ENCODE results near the gene ZNF454. TPM values are rescaled to one million over a fixed set of nuclear protein-coding genes. Genes with fewer than 3 reads are reported as not detected.

ZNF454 gene
- not detected for polyA plus RNA-seq

DNA sequence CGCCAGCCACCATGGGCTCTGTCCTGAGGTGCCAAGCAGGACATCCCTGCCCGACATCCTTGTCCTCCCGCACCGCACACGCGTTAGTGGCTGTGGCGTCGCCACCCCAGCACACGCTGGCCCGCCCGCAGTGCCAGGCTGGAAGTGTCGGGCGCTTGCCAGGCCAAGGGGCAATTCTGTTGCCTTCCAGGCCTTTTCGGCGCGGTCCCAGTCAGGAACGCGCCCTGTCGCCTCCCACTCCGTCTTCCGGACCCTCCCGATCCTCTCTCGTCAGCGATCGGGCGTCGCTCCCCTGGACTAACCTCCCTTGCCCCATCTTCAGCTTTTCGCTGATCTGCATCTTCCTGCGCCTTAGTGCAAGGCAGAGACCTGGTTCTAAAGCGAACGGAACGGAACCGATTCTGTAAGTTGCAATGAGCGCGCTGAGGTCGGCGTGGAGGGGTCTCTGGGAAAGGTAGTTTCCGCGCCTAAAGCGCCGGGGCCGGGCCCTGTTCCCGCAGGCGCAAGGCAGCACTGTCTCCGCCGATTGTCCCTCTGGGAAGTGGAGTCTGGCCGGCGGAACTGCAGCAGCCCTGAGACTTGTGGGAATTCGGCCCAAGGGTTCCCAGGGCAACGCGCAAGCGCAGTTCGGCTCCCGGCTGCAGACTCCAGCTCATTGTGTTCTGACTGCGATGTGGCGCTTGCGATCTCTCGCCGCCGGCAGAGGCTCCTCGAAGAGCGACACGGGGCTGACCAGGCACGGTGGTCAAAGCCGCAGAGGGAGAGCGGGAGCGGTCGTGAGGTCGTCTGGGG, at the start of gene ZNF454:
TSS of gene ZNF454 (plus strand) at position 630 of the 792 bp plus-strand sequence. CDS start 1,594 bp downstream, outside the sequence.
- H3K4me1 Mint-ChIP-seq, result no peaks in the 10 kb centered on the region
- H3K4me3 Mint-ChIP-seq, result peak within 1 kb of the TSS in 1 of 5 donors; percentile 15
- H3K9me3 Mint-ChIP-seq, result peaks cover 28 to 88% (median 72%) of the 10 kb centered on the region in 6 donors
- peaks cover 0 to 19% (median 13%) of the 10 kb centered on the region in 3 donors for H3K27me3 Mint-ChIP-seq (ENCODE audit: low read depth in 3 of 3)
- DNase-seq, result no peak
- no peak within 1 kb of the TSS for H3K27ac Mint-ChIP-seq
- H3K36me3 Mint-ChIP-seq, result peaks cover 8 to 21% (median 21%) of the 10 kb centered on the region in 3 donors

DNA sequence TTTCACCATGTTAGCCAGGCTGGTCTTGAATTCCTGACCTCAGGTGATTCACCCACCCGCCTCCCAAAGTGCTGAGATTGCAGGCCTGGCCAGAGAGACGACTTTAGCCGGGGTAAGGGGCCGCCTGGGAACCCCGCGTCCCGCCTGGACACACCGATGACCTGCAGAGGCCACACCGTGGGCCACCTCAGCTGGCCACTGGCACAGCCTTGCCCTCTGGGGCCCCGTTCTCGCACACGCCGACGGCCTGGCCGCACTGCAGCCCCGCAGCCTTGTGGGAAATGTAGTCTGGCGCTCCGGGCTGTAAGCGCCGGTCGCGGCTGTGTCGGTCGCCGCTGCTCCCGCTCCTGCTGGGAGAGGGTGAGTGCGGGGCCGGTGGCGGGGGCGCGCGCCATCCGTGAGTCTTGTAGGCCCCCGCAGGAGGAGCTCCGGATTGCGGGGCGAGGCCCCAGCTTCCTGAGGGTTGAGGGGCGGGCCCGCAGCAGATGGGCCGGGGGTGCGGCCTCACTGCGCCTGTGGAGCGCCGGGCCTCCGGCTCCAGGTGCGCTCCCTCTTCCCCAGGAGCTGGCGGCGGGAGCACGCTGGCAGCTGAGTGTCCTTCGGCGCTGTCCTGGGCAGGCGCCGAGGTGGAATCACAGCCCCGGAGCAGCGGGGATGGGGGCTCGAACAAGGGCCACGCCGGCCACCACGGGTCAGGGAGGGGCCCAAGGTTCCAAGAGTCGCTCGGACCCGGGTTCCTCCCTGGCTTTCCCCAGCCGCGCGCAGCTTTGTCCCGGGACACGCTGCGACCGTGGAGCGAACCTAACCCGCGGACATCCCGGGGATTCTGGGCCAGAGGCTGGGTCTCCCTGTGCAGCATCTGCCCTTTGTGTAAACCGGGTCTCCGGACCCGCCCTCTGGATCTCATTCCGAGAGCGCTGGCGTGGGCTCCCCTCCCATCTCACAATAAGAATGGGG, 45.1 kb upstream of the ZNF454 start, which contains the start of gene ZFP2:
TSS of gene ZFP2 (plus strand) at position 299 of the 957 bp plus-strand sequence. CDS start 35,401 bp downstream, outside the sequence.
- H3K27ac Mint-ChIP-seq, result peak within 1 kb of the TSS in 1 of 6 donors; percentile 40

GRCh38 chr5:178899289-178899688, 41.7 kb upstream of the ZNF454 start:
- peaks cover 6 to 8% (median 8%) of the 10 kb centered on the region in 3 donors for H3K36me3 Mint-ChIP-seq
- H3K4me1 Mint-ChIP-seq, result peaks cover 7% of the 10 kb centered on the region in 2 donors
- H3K9me3 Mint-ChIP-seq, result peaks cover 2 to 19% (median 9%) of the 10 kb centered on the region in 6 donors
- no peak for DNase-seq
- no peak overlapping the region for H3K4me3 Mint-ChIP-seq
- no peak overlapping the region for H3K27ac Mint-ChIP-seq
- peaks cover 0 to 8% (median 3%) of the 10 kb centered on the region in 3 donors for H3K27me3 Mint-ChIP-seq (ENCODE audit: low read depth in 3 of 3)

More for the DNA sequence above, 45.1 kb upstream of the ZNF454 start, which contains the start of gene ZFP2:
- Mint-ChIP-seq H3K9me3 (peaks cover 5 to 35% (median 20%) of the 10 kb centered on the region in 6 donors), H3K4me1 (peaks cover 7% of the 10 kb centered on the region in 2 donors), H3K27me3 (ENCODE audit: low read depth in 3 of 3) (peaks cover 0 to 4% (median 2%) of the 10 kb centered on the region in 3 donors), H3K36me3 (peaks cover 0 to 8% (median 3%) of the 10 kb centered on the region in 3 donors), H3K4me3 (peak within 1 kb of the TSS; percentile 78 to 84 (median 80))
- DNase-seq, result peak; percentile 2 to 19 (median 9)

- Mint-ChIP-seq H3K36me3 (peaks cover 6 to 13% (median 11%) of the 10 kb centered on the region in 3 donors), H3K4me1 (no peaks in the 10 kb centered on the region), H3K27ac (no peak overlapping the region), H3K4me3 (no peak overlapping the region), H3K27me3 (ENCODE audit: low read depth in 3 of 3) (peaks cover 2 to 4% (median 3%) of the 10 kb centered on the region in 3 donors), H3K9me3 (peaks cover 5 to 20% (median 9%) of the 10 kb centered on the region in 6 donors)
- no peak for DNase-seq
Observed at GRCh38 chr5:178902849-178903248, 38.1 kb upstream of the ZNF454 start.

GRCh38 chr5:178931846-178932760, 8.9 kb upstream of the ZNF454 start:
- no peak overlapping the region for H3K27ac Mint-ChIP-seq
- H3K9me3 Mint-ChIP-seq, result peaks cover 53 to 100% (median 91%) of the 10 kb centered on the region in 6 donors
- no peak overlapping the region for H3K4me3 Mint-ChIP-seq
- no peaks in the 10 kb centered on the region for H3K4me1 Mint-ChIP-seq
- no peak for DNase-seq
- peaks cover 0 to 7% (median 5%) of the 10 kb centered on the region in 3 donors for H3K27me3 Mint-ChIP-seq (ENCODE audit: low read depth in 3 of 3)
- H3K36me3 Mint-ChIP-seq, result peaks cover 21 to 42% (median 35%) of the 10 kb centered on the region in 3 donors

DNA sequence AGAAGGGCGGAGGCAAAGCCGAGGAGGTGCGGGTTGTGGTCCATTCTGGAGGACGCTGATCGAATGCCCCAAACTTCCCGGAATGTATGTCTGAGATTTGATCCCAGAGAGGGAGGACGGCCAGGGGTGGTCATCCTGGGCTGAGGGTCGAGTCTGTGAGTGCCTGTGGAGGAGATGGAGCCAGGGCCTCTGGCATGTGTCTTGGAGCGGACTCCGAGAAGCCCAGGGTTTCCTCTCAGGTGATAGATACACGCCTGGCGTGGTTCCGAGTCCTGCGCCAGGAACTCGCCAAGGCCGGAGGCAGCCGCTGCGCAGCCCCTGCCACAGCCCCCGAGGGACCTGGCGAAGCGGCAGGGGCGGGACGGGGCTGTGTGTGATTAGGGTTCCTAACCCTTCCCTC, 363 bp downstream of the ZNF454 start:
- no peak overlapping the region for H3K4me3 Mint-ChIP-seq
- H3K9me3 Mint-ChIP-seq, result peaks cover 28 to 82% (median 67%) of the 10 kb centered on the region in 6 donors

DNA sequence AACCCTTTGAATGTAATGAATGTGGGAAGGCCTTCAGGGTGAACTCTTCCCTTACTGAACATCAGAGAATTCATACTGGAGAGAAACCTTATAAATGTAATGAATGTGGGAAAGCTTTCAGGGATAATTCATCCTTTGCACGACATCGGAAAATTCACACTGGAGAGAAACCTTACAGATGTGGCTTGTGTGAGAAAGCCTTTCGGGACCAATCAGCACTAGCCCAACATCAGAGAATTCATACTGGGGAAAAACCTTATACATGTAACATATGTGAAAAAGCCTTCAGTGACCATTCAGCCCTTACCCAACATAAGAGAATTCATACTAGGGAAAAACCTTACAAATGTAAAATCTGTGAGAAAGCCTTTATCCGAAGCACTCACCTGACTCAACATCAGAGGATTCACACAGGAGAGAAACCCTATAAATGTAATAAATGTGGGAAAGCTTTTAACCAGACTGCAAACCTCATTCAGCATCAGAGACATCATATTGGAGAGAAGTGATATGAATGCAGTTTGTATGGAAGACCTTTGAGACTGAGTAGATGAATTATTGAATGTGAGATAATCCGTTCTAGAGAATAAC, 24.6 kb downstream of the ZNF454 start:
- H3K4me1 Mint-ChIP-seq, result no peaks in the 10 kb centered on the region
- H3K27me3 Mint-ChIP-seq (ENCODE audit: low read depth in 3 of 3), result peaks cover 0 to 5% (median 1%) of the 10 kb centered on the region in 3 donors
- peaks cover 0 to 35% (median 7%) of the 10 kb centered on the region in 3 donors for H3K36me3 Mint-ChIP-seq
- no peak overlapping the region for H3K27ac Mint-ChIP-seq
- peaks cover 43 to 86% (median 64%) of the 10 kb centered on the region in 6 donors for H3K9me3 Mint-ChIP-seq
- no peak overlapping the region for H3K4me3 Mint-ChIP-seq
- no peak for DNase-seq

More for the DNA sequence above, 363 bp downstream of the ZNF454 start:
- no peaks in the 10 kb centered on the region for H3K4me1 Mint-ChIP-seq
- no peak overlapping the region for H3K27ac Mint-ChIP-seq
- peaks cover 0 to 19% (median 12%) of the 10 kb centered on the region in 3 donors for H3K27me3 Mint-ChIP-seq (ENCODE audit: low read depth in 3 of 3)
- H3K36me3 Mint-ChIP-seq, result peaks cover 8 to 21% (median 19%) of the 10 kb centered on the region in 3 donors
- no peak for DNase-seq

GRCh38 chr5:178981381-178981780, 40.4 kb downstream of the ZNF454 start:
- Mint-ChIP-seq H3K4me1 (no peaks in the 10 kb centered on the region), H3K36me3 (no peaks in the 10 kb centered on the region), H3K9me3 (peaks cover 5 to 31% (median 19%) of the 10 kb centered on the region in 6 donors), H3K27ac (no peak overlapping the region), H3K27me3 (ENCODE audit: low read depth in 3 of 3) (peaks cover 0 to 2% (median 1%) of the 10 kb centered on the region in 3 donors), H3K4me3 (no peak overlapping the region)
- DNase-seq, result no peak

DNA sequence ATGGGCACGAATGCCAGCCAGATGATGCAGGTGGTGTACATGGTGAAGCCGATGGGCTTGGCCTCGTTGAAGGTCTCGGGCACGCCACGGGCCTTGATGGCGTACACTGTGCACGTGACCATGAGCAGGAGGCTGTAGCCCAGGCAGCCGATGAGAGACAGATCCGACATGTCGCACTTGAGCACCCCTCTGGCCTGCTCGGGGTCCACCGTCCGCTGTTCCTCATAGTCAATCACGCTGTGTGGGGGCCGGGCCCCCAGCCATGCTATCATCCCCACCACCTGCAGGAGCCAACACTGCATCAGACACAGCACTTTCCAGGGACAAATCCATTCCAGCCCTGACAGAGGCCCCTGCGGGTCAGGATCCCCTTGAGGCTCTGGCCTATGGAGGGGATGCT, 41.9 kb downstream of the ZNF454 start:
- no peak overlapping the region for H3K27ac Mint-ChIP-seq
- H3K4me1 Mint-ChIP-seq, result no peaks in the 10 kb centered on the region
- peaks cover under 1 to 25% (median 11%) of the 10 kb centered on the region in 6 donors for H3K9me3 Mint-ChIP-seq
- H3K4me3 Mint-ChIP-seq, result no peak overlapping the region
- no peaks in the 10 kb centered on the region for H3K36me3 Mint-ChIP-seq
- DNase-seq, result no peak
- peaks cover 0 to 1% (median under 1%) of the 10 kb centered on the region in 3 donors for H3K27me3 Mint-ChIP-seq (ENCODE audit: low read depth in 3 of 3)

DNA sequence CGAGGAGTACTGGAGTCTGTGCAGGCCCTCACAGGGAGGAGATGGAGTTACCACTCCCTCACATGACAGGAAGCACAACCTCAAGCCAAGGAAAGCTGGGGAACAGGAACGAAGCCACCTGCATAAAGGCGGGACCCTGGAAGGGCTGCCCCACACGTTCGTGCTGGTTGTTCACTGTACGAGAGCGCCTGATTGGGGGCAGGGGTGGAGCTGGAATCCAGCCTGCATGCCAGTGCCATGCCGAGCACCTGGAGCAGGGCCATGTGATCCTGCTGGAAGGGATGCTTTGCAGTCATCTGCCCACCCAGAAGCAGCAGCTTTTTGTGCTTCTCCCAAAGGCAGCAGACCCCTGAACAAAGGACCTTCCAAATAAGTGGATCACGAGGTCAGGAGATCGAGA, 42.7 kb downstream of the ZNF454 start:
- H3K9me3 Mint-ChIP-seq, result peaks cover 2 to 19% (median 10%) of the 10 kb centered on the region in 6 donors
- H3K36me3 Mint-ChIP-seq, result no peaks in the 10 kb centered on the region
- H3K4me3 Mint-ChIP-seq, result no peak overlapping the region

DNA sequence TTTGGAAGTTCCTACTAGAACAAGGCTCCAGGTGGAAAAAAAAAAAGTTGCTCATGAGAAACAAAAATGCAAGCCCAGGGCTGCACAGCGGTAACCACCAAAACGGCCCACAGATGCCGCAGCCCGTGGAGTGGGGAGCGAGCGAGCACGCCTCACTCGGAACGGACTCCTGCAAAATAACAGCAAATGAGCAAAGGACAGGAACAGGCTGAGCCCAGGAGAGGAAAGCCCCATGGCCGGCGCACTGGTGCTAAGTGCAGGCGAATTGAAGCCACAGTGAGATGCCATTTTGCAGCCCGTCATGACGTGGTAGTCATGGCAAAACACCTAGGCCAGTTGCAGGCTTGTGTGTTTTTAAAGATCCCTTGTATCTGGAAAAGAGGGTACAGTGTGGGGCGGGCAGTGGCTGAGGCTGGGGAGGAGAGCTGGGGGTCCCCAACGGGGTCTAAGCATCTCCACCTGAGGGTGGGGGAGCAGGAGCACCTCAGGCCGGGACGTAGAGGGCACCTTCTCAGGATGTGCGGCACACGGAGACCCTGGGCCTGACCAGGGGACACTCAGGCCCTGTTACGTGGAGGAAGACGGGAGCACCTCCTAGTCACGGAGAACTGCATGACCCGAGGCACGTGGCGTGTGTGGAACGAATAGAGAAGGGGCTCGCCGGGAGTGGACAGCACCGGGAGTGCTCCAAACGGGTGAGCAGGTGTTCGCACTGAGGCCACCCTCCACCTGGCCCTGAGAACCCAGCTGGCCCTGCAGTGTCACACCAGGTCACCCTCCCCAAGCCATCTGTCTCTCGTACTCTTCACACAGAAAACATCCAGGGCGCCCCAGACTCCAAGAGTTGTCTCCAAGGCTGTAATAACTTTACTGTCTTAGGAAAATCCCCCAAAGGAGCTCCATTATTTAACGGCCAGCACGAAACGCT, 43.4 kb downstream of the ZNF454 start:
- H3K4me1 Mint-ChIP-seq, result no peaks in the 10 kb centered on the region
- peaks cover 2 to 18% (median 9%) of the 10 kb centered on the region in 6 donors for H3K9me3 Mint-ChIP-seq
- H3K4me3 Mint-ChIP-seq, result no peak overlapping the region
- no peak for DNase-seq
- no peak overlapping the region for H3K27ac Mint-ChIP-seq
- H3K36me3 Mint-ChIP-seq, result no peaks in the 10 kb centered on the region
- H3K27me3 Mint-ChIP-seq (ENCODE audit: low read depth in 3 of 3), result peaks cover 0 to 1% (median 0%) of the 10 kb centered on the region in 3 donors

More for the DNA sequence above, 42.7 kb downstream of the ZNF454 start:
- H3K27me3 Mint-ChIP-seq (ENCODE audit: low read depth in 3 of 3), result peaks cover 0 to 1% (median 0%) of the 10 kb centered on the region in 3 donors
- no peaks in the 10 kb centered on the region for H3K4me1 Mint-ChIP-seq
- DNase-seq, result no peak
- H3K27ac Mint-ChIP-seq, result no peak overlapping the region

Measured in immature natural killer cell (primary cell).